ENCODE data around the gene SLC24A3. TPM values are rescaled to one million over a fixed set of nuclear protein-coding genes. Genes with fewer than 3 reads are reported as not detected.

SLC24A3 gene
- total and polyA plus RNA-seq, 2 experiments from 2014 or later: 0.48 to 1.7 TPM

GRCh38 chr20:19616081-19616480, 403.6 kb downstream of the SLC24A3 start:
- no peaks in the 10 kb centered on the region for H3K9me3 ChIP-seq (ENCODE audit: low read depth)
- no peaks in the 10 kb centered on the region for H3K36me3 ChIP-seq (replicated peaks; ENCODE audit: insufficient read depth, low read depth)
- no peak overlapping the region for H2AFZ ChIP-seq
- H3K27me3 ChIP-seq: no peaks in the 10 kb centered on the region
- no peak for DNase-seq (ENCODE audit: low spot score)
- no peaks in the 10 kb centered on the region for H3K4me1 ChIP-seq (ENCODE audit: insufficient read depth)
- H3K79me2 ChIP-seq: no peaks in the 10 kb centered on the region
- no peak overlapping the region for H3K4me3 ChIP-seq
- WGBS (ENCODE audit: low lambda C conversion rate, missing lambda C conversion rate): 73% methylated on average over 2 of the region's 2 CpGs
- no peak overlapping the region for H3K27ac ChIP-seq
- no peak overlapping the region for H3K4me2 ChIP-seq
- TF ChIP-seq EZH2phosphoT487 (IDR thresholded peaks at IDR 0.05; ENCODE audit: low read depth, severe bottlenecking, unreplicated experiment): no peak
- no peak for TF ChIP-seq EZH2 (IDR thresholded peaks at IDR 0.05; ENCODE audit: borderline replicate concordance)
- no peak for TF ChIP-seq CTCF (IDR thresholded peaks at IDR 0.05; ENCODE audit: poor library complexity)
- no peaks in the 10 kb centered on the region for H4K20me1 ChIP-seq (ENCODE audit: insufficient read depth, poor library complexity, severe bottlenecking)
- H3K9me2 ChIP-seq (replicated peaks; ENCODE audit: insufficient read depth): no peaks in the 10 kb centered on the region

GRCh38 chr20:19616620-19617019, 404.2 kb downstream of the SLC24A3 start:
- H3K9me3 ChIP-seq (ENCODE audit: low read depth): no peaks in the 10 kb centered on the region
- no peak overlapping the region for H2AFZ ChIP-seq
- no peak overlapping the region for H3K4me2 ChIP-seq
- H3K4me3 ChIP-seq: no peak overlapping the region
- H3K27me3 ChIP-seq: no peaks in the 10 kb centered on the region
- no peaks in the 10 kb centered on the region for H3K36me3 ChIP-seq (replicated peaks; ENCODE audit: insufficient read depth, low read depth)
- H3K4me1 ChIP-seq (ENCODE audit: insufficient read depth): no peaks in the 10 kb centered on the region
- H3K27ac ChIP-seq: no peak overlapping the region
- no peaks in the 10 kb centered on the region for H3K79me2 ChIP-seq
- no peaks in the 10 kb centered on the region for H3K9me2 ChIP-seq (replicated peaks; ENCODE audit: insufficient read depth)
- no peak for DNase-seq (ENCODE audit: low spot score)
- 89% methylated on average over 4 of the region's 4 CpGs for WGBS (ENCODE audit: low lambda C conversion rate, missing lambda C conversion rate)
- TF ChIP-seq EZH2phosphoT487 (IDR thresholded peaks at IDR 0.05; ENCODE audit: low read depth, severe bottlenecking, unreplicated experiment) (no peak), CTCF (IDR thresholded peaks at IDR 0.05; ENCODE audit: poor library complexity) (no peak), EZH2 (IDR thresholded peaks at IDR 0.05; ENCODE audit: borderline replicate concordance) (no peak)
- H4K20me1 ChIP-seq (ENCODE audit: insufficient read depth, poor library complexity, severe bottlenecking): no peaks in the 10 kb centered on the region

GRCh38 chr20:19617256-19617655, 404.8 kb downstream of the SLC24A3 start:
- Histone ChIP-seq H3K79me2 (no peaks in the 10 kb centered on the region), H3K4me2 (no peak overlapping the region), H3K4me3 (no peak overlapping the region), H3K9me3 (ENCODE audit: low read depth) (no peaks in the 10 kb centered on the region), H3K4me1 (ENCODE audit: insufficient read depth) (no peaks in the 10 kb centered on the region), H4K20me1 (ENCODE audit: insufficient read depth, poor library complexity, severe bottlenecking) (no peaks in the 10 kb centered on the region), H3K9me2 (replicated peaks; ENCODE audit: insufficient read depth) (no peaks in the 10 kb centered on the region), H3K27ac (no peak overlapping the region), H2AFZ (no peak overlapping the region), H3K36me3 (replicated peaks; ENCODE audit: insufficient read depth, low read depth) (no peaks in the 10 kb centered on the region), H3K27me3 (no peaks in the 10 kb centered on the region)
- 88% methylated on average over 5 of the region's 5 CpGs for WGBS (ENCODE audit: low lambda C conversion rate, missing lambda C conversion rate)
- DNase-seq (ENCODE audit: low spot score): no peak
- no peak for TF ChIP-seq CTCF (IDR thresholded peaks at IDR 0.05; ENCODE audit: poor library complexity)
- TF ChIP-seq EZH2phosphoT487 (IDR thresholded peaks at IDR 0.05; ENCODE audit: low read depth, severe bottlenecking, unreplicated experiment): no peak
- TF ChIP-seq EZH2 (IDR thresholded peaks at IDR 0.05; ENCODE audit: borderline replicate concordance): no peak

- H3K4me2 ChIP-seq: no peak overlapping the region
- H3K79me2 ChIP-seq: no peaks in the 10 kb centered on the region
- H3K9me2 ChIP-seq (replicated peaks; ENCODE audit: insufficient read depth): no peaks in the 10 kb centered on the region
- TF ChIP-seq EZH2phosphoT487 (IDR thresholded peaks at IDR 0.05; ENCODE audit: low read depth, severe bottlenecking, unreplicated experiment) (no peak), EZH2 (IDR thresholded peaks at IDR 0.05; ENCODE audit: borderline replicate concordance) (no peak), CTCF (IDR thresholded peaks at IDR 0.05; ENCODE audit: poor library complexity) (no peak)
- WGBS (ENCODE audit: low lambda C conversion rate, missing lambda C conversion rate): 89% methylated on average over 5 of the region's 5 CpGs
- no peaks in the 10 kb centered on the region for H3K36me3 ChIP-seq (replicated peaks; ENCODE audit: insufficient read depth, low read depth)
- H3K27me3 ChIP-seq: no peaks in the 10 kb centered on the region
- no peaks in the 10 kb centered on the region for H3K4me1 ChIP-seq (ENCODE audit: insufficient read depth)
- H2AFZ ChIP-seq: no peak overlapping the region
- DNase-seq (ENCODE audit: low spot score): no peak
- H4K20me1 ChIP-seq (ENCODE audit: insufficient read depth, poor library complexity, severe bottlenecking): no peaks in the 10 kb centered on the region
- H3K27ac ChIP-seq: no peak overlapping the region
- no peaks in the 10 kb centered on the region for H3K9me3 ChIP-seq (ENCODE audit: low read depth)
- no peak overlapping the region for H3K4me3 ChIP-seq
These were observed 406.3 kb downstream of the SLC24A3 start for GRCh38 chr20:19618711-19619110.
